ENCODE results near the gene UGT3A1.

UGT3A1 gene

DNA sequence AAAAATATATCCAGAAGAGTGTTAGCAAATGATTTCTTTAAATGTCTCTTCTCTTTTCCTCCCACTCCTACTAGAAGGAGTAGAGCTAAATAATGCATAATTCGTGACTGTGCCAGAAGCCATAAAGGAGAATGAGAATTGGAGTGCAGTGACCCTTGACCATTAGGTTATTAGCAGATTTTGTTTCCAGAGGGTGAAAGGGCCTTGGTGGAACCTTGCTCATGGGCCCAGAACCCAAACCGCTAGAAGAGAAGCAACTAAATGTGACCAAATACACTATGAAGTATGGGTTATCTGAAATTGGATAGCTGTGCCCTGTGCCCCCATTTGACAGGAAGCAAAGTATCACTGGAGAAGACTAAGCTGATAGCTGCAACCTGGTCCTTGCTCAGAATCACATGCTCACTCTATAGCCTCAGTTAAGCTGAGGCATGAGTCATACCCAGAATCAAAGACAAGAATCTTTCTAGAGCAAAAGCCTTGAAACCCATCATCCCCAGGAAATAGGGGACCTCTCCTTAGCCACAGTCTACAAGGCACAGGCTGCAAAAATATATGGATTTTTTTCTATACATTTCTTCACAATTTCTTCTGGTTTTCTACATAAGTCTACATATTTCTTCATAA is 89.0 kb downstream of the UGT3A1 start:
- TF ChIP-seq, protein P1, sequence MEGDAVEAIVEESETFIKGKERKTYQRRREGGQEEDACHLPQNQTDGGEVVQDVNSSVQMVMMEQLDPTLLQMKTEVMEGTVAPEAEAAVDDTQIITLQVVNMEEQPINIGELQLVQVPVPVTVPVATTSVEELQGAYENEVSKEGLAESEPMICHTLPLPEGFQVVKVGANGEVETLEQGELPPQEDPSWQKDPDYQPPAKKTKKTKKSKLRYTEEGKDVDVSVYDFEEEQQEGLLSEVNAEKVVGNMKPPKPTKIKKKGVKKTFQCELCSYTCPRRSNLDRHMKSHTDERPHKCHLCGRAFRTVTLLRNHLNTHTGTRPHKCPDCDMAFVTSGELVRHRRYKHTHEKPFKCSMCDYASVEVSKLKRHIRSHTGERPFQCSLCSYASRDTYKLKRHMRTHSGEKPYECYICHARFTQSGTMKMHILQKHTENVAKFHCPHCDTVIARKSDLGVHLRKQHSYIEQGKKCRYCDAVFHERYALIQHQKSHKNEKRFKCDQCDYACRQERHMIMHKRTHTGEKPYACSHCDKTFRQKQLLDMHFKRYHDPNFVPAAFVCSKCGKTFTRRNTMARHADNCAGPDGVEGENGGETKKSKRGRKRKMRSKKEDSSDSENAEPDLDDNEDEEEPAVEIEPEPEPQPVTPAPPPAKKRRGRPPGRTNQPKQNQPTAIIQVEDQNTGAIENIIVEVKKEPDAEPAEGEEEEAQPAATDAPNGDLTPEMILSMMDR (IDR thresholded peaks at IDR 0.05; ENCODE audit: low read depth, low read length, missing control alignments): no peak
- no peak overlapping the region for H3K4me3 ChIP-seq (ENCODE audit: low read depth, low read length)
- no peak overlapping the region for H3K27ac ChIP-seq
- in situ Hi-C loops (cut with HindIII; ENCODE audit: low pct_ligation_motif_present, low sequenced_read_pairs): no loop called here
- H3K27me3 ChIP-seq (replicated peaks): no peaks in the 10 kb centered on the region
- DNase-seq: peak; percentile 12
- no peaks in the 10 kb centered on the region for H3K36me3 ChIP-seq (replicated peaks)

Data from brain microvascular endothelial cell (primary cell).